ENCODE measurements around the gene VSTM2B.

DNA sequence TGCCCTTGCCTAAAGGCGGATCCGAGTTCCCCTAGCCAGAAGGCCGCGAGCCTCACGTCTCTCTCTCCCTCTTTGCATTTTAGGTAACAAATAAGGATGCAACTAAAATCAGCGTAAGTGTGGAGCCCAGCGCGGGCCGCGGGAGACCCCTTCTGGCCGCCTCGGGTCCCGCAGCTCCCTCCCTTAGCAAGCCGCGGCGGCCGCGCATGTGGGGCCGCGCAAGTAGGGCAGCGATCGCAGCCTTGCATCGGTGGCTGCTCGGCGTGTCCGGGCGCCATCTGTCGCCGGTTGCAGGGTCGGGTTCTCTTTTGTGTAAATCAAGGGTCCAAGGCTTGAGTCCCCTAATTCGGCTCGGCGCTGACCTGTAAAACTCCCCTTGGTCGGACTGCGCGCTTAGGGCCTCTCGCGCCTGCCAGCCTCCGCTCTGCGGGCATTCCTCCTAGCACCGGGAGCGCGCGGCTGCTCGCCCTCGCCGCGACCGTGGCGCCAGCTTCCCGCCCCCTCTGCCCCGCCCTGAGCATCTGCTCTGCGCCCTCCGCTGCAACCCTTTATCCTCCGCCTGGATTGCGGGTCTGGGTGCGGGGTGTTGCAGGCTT lies 2.7 kb downstream of the VSTM2B start:
- TF ChIP-seq, protein P1, sequence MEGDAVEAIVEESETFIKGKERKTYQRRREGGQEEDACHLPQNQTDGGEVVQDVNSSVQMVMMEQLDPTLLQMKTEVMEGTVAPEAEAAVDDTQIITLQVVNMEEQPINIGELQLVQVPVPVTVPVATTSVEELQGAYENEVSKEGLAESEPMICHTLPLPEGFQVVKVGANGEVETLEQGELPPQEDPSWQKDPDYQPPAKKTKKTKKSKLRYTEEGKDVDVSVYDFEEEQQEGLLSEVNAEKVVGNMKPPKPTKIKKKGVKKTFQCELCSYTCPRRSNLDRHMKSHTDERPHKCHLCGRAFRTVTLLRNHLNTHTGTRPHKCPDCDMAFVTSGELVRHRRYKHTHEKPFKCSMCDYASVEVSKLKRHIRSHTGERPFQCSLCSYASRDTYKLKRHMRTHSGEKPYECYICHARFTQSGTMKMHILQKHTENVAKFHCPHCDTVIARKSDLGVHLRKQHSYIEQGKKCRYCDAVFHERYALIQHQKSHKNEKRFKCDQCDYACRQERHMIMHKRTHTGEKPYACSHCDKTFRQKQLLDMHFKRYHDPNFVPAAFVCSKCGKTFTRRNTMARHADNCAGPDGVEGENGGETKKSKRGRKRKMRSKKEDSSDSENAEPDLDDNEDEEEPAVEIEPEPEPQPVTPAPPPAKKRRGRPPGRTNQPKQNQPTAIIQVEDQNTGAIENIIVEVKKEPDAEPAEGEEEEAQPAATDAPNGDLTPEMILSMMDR (IDR thresholded peaks at IDR 0.05): peak; percentile 46 to 73 (median 55)
- TF ChIP-seq EP300 (IDR thresholded peaks at IDR 0.05; ENCODE audit: low read depth) (no peak), POLR2A (IDR thresholded peaks at IDR 0.05) (no peak), POLR2AphosphoS5 (IDR thresholded peaks at IDR 0.05) (no peak)
